Tibial nerve (tissue), 3 donors: ENCODE data around the gene BARD1.

Experiments
- POLR2A ChIP-seq, 2 donors: fragments of 450-650 bp; IDR thresholded peaks; one replicate each; pipeline ENCODE4 v1.6.1; 2017; ENCODE audit warnings: antibody characterized with exemption in 2 of 2, mild to moderate bottlenecking in 2 of 2, moderate library complexity in 2 of 2
- TF ChIP-seq, protein P1 (sequence below), 5 experiments: fragments of 200-600 bp in 3 of 5; fragments of 450-650 bp in 2 of 5; sonication (generic) in 3 of 5; IDR thresholded peaks; one replicate each; pipeline ENCODE4 v1.5.1; 2016 to 2019; ENCODE audit warnings: antibody characterized with exemption in 5 of 5, mild to moderate bottlenecking in 3 of 5, moderate library complexity in 2 of 5

DNA sequence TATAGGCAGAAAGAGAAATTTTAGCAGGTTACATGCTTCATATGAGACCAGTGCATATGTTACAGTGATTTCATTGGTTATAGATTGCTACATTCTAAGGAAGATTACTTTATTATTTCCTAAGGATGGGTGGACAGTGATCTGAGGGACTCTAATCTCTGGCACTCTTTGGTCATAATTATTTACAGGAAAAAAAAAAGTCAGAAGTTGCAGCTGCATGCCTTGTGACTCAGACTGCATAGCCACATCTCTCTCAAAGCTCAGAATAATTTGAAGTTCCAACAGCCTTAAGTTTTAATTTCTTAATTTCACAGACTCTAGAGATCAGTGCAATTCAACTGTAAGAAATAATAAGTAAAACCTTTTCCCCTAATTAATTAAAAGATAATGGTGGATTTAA lies 27.1 kb upstream of the BARD1 start:
- TF ChIP-seq, protein P1, sequence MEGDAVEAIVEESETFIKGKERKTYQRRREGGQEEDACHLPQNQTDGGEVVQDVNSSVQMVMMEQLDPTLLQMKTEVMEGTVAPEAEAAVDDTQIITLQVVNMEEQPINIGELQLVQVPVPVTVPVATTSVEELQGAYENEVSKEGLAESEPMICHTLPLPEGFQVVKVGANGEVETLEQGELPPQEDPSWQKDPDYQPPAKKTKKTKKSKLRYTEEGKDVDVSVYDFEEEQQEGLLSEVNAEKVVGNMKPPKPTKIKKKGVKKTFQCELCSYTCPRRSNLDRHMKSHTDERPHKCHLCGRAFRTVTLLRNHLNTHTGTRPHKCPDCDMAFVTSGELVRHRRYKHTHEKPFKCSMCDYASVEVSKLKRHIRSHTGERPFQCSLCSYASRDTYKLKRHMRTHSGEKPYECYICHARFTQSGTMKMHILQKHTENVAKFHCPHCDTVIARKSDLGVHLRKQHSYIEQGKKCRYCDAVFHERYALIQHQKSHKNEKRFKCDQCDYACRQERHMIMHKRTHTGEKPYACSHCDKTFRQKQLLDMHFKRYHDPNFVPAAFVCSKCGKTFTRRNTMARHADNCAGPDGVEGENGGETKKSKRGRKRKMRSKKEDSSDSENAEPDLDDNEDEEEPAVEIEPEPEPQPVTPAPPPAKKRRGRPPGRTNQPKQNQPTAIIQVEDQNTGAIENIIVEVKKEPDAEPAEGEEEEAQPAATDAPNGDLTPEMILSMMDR (IDR thresholded peaks at IDR 0.05): no peak
- no peak for TF ChIP-seq POLR2A (IDR thresholded peaks at IDR 0.05)
